NCI-H526 treated with DMSO at 0.1 percent for 48 hours (cell line): ENCODE results near the gene MLH1.
"Not testable (repeated sequence)": the region's sequence is repeated elsewhere in the genome, so short reads cannot be mapped to it uniquely, and the experiment has no call there.

Experiments used
- DNase-seq: peaks from one replicate; lab custom pipeline; 2025; lab: John Stamatoyannopoulos, UW

The MLH1 gene

GRCh38 chr3:37039161-37039846 is 46.0 kb downstream of the MLH1 start:
- no peak for DNase-seq

- DNase-seq = no peak
These were observed 46.9 kb downstream of the MLH1 start for GRCh38 chr3:37040231-37040630.

- no peak for DNase-seq
These were observed 48.4 kb downstream of the MLH1 start for GRCh38 chr3:37041546-37042195.

- DNase-seq = not testable (repeated sequence)
These were observed 49.4 kb downstream of the MLH1 start for GRCh38 chr3:37042712-37043111.

GRCh38 chr3:37050282-37050681 is 57.0 kb downstream of the MLH1 start:
- no peak for DNase-seq

- no peak for DNase-seq
These were observed 59.5 kb downstream of the MLH1 start for GRCh38 chr3:37052860-37053259.

- no peak for DNase-seq
These were observed 60.0 kb downstream of the MLH1 start for GRCh38 chr3:37053337-37053736.

GRCh38 chr3:37053753-37054152 is 60.4 kb downstream of the MLH1 start:
- no peak for DNase-seq

GRCh38 chr3:37054370-37054769 is 61.1 kb downstream of the MLH1 start:
- DNase-seq = no peak

- DNase-seq = not testable (repeated sequence)
These were observed 61.8 kb downstream of the MLH1 start for GRCh38 chr3:37055077-37055476.

- DNase-seq = no peak
These were observed 63.5 kb downstream of the MLH1 start for GRCh38 chr3:37056826-37057225.

- DNase-seq = no peak
These were observed 64.8 kb downstream of the MLH1 start for GRCh38 chr3:37058117-37058516.

- DNase-seq = no peak
These were observed 71.4 kb downstream of the MLH1 start for GRCh38 chr3:37064747-37065146.

GRCh38 chr3:37067577-37067976 is 74.3 kb downstream of the MLH1 start:
- DNase-seq = no peak

- no peak for DNase-seq
These were observed 74.7 kb downstream of the MLH1 start for GRCh38 chr3:37068031-37068430.

GRCh38 chr3:37071921-37072320 is 78.6 kb downstream of the MLH1 start:
- no peak for DNase-seq

- DNase-seq = no peak
These were observed 79.6 kb downstream of the MLH1 start for GRCh38 chr3:37072892-37073291.

- no peak for DNase-seq
These were observed 80.9 kb downstream of the MLH1 start for GRCh38 chr3:37074178-37074577.

- no peak for DNase-seq
These were observed 82.6 kb downstream of the MLH1 start for GRCh38 chr3:37075955-37076354.

GRCh38 chr3:37082317-37082716 is 89.0 kb downstream of the MLH1 start:
- DNase-seq = no peak

- no peak for DNase-seq
These were observed 93.6 kb downstream of the MLH1 start for GRCh38 chr3:37086918-37087317.

GRCh38 chr3:37087870-37088269 is 94.6 kb downstream of the MLH1 start:
- no peak for DNase-seq

- DNase-seq = no peak
These were observed 99.2 kb downstream of the MLH1 start for GRCh38 chr3:37092484-37092883.

GRCh38 chr3:37093481-37093880 is 100.2 kb downstream of the MLH1 start:
- no peak for DNase-seq
